Measurements from ENCODE around the gene PRKAG3. TPM values are rescaled to one million over a fixed set of nuclear protein-coding genes. Genes with fewer than 3 reads are reported as not detected.
"Not testable (repeated sequence)": the region's sequence is repeated elsewhere in the genome, so short reads cannot be mapped to it uniquely, and the experiment has no call there.

PRKAG3 gene
- total and polyA plus RNA-seq, 2 experiments from 2014 or later: not detected

GRCh38 chr2:218780046-218780445 is 51.6 kb downstream of the PRKAG3 start:
- no peaks in the 10 kb centered on the region for H3K36me3 ChIP-seq (ENCODE audit: low read depth)
- no peaks in the 10 kb centered on the region for H3K79me2 ChIP-seq (ENCODE audit: insufficient read depth)
- no peak for DNase-seq
- TF ChIP-seq EZH2 (IDR thresholded peaks at IDR 0.05; ENCODE audit: insufficient read depth, poor library complexity, severe bottlenecking) (no peak), EZH2phosphoT487 (IDR thresholded peaks at IDR 0.05; ENCODE audit: insufficient read depth, low read depth) (no peak)
- peaks cover 5% of the 10 kb centered on the region for H3K9me3 ChIP-seq (ENCODE audit: low read depth)
- WGBS, 2 experiments (ENCODE audit: low coverage in 1 of 2, low lambda C conversion rate in 2 of 2, missing lambda C conversion rate in 2 of 2): 93 to 97% methylated on average over 2 of the region's 2 CpGs
- H3K9me2 ChIP-seq (ENCODE audit: insufficient read depth): no peaks in the 10 kb centered on the region
- no peak overlapping the region for H3K4me3 ChIP-seq
- H3K4me2 ChIP-seq (ENCODE audit: unreplicated experiment): no peak overlapping the region
- H3K9ac ChIP-seq: no peak overlapping the region
- in situ Hi-C loops (cut with MboI): no loop called here
- H2AFZ ChIP-seq: no peak overlapping the region
- H4K20me1 ChIP-seq (ENCODE audit: insufficient read depth): no peaks in the 10 kb centered on the region
- no peak overlapping the region for H3K27ac ChIP-seq
- H3K27me3 ChIP-seq (replicated peaks; ENCODE audit: insufficient read depth): no peaks in the 10 kb centered on the region
- no peaks in the 10 kb centered on the region for H3F3A ChIP-seq (ENCODE audit: insufficient read depth)
- H3K4me1 ChIP-seq (ENCODE audit: insufficient read depth): no peaks in the 10 kb centered on the region

- no peaks in the 10 kb centered on the region for H3F3A ChIP-seq (ENCODE audit: insufficient read depth)
- no peaks in the 10 kb centered on the region for H3K9me2 ChIP-seq (ENCODE audit: insufficient read depth)
- H3K27ac ChIP-seq: no peak overlapping the region
- H3K79me2 ChIP-seq (ENCODE audit: insufficient read depth): no peaks in the 10 kb centered on the region
- H4K20me1 ChIP-seq (ENCODE audit: insufficient read depth): no peaks in the 10 kb centered on the region
- in situ Hi-C loops (cut with MboI): no loop called here
- H3K9me3 ChIP-seq (ENCODE audit: low read depth): peaks cover 5% of the 10 kb centered on the region
- 94% methylated on average over 9 of the region's 9 CpGs for WGBS, 2 experiments (ENCODE audit: low coverage in 1 of 2, low lambda C conversion rate in 2 of 2, missing lambda C conversion rate in 2 of 2)
- TF ChIP-seq EZH2phosphoT487 (IDR thresholded peaks at IDR 0.05; ENCODE audit: insufficient read depth, low read depth) (no peak), EZH2 (IDR thresholded peaks at IDR 0.05; ENCODE audit: insufficient read depth, poor library complexity, severe bottlenecking) (no peak)
- no peaks in the 10 kb centered on the region for H3K4me1 ChIP-seq (ENCODE audit: insufficient read depth)
- DNase-seq: no peak
- no peak overlapping the region for H3K4me2 ChIP-seq (ENCODE audit: unreplicated experiment)
- no peak overlapping the region for H3K9ac ChIP-seq
- no peak overlapping the region for H2AFZ ChIP-seq
- H3K4me3 ChIP-seq: no peak overlapping the region
- H3K27me3 ChIP-seq (replicated peaks; ENCODE audit: insufficient read depth): no peaks in the 10 kb centered on the region
- H3K36me3 ChIP-seq (ENCODE audit: low read depth): no peaks in the 10 kb centered on the region
Observed at GRCh38 chr2:218777276-218777990, 54.2 kb downstream of the PRKAG3 start.

- no peaks in the 10 kb centered on the region for H3K79me2 ChIP-seq (ENCODE audit: insufficient read depth)
- H3K4me2 ChIP-seq (ENCODE audit: unreplicated experiment): no peak overlapping the region
- peaks cover 5% of the 10 kb centered on the region for H3K9me3 ChIP-seq (ENCODE audit: low read depth)
- in situ Hi-C loops (cut with MboI): no loop called here
- no peak for TF ChIP-seq EZH2phosphoT487 (IDR thresholded peaks at IDR 0.05; ENCODE audit: insufficient read depth, low read depth)
- no peak for TF ChIP-seq EZH2 (IDR thresholded peaks at IDR 0.05; ENCODE audit: insufficient read depth, poor library complexity, severe bottlenecking)
- no peak overlapping the region for H3K4me3 ChIP-seq
- H3K27ac ChIP-seq: no peak overlapping the region
- no peak overlapping the region for H2AFZ ChIP-seq
- no peak overlapping the region for H3K9ac ChIP-seq
- no peaks in the 10 kb centered on the region for H4K20me1 ChIP-seq (ENCODE audit: insufficient read depth)
- no peaks in the 10 kb centered on the region for H3F3A ChIP-seq (ENCODE audit: insufficient read depth)
- H3K9me2 ChIP-seq (ENCODE audit: insufficient read depth): no peaks in the 10 kb centered on the region
- WGBS, 2 experiments (ENCODE audit: low coverage in 1 of 2, low lambda C conversion rate in 2 of 2, missing lambda C conversion rate in 2 of 2): 86 to 94% methylated on average over 1 of the region's 1 CpG
- no peaks in the 10 kb centered on the region for H3K4me1 ChIP-seq (ENCODE audit: insufficient read depth)
- H3K27me3 ChIP-seq (replicated peaks; ENCODE audit: insufficient read depth): no peaks in the 10 kb centered on the region
- no peaks in the 10 kb centered on the region for H3K36me3 ChIP-seq (ENCODE audit: low read depth)
- DNase-seq: no peak
Observed at GRCh38 chr2:218776488-218776887, 55.1 kb downstream of the PRKAG3 start.

- in situ Hi-C loops (cut with MboI): no loop called here
- H3K9ac ChIP-seq: no peak overlapping the region
- H3K9me3 ChIP-seq (ENCODE audit: low read depth): peaks cover 5% of the 10 kb centered on the region
- no peak for TF ChIP-seq EZH2phosphoT487 (IDR thresholded peaks at IDR 0.05; ENCODE audit: insufficient read depth, low read depth)
- no peak for TF ChIP-seq EZH2 (IDR thresholded peaks at IDR 0.05; ENCODE audit: insufficient read depth, poor library complexity, severe bottlenecking)
- H2AFZ ChIP-seq: no peak overlapping the region
- 97% methylated on average over 2 of the region's 2 CpGs for WGBS, 2 experiments (ENCODE audit: low coverage in 1 of 2, low lambda C conversion rate in 2 of 2, missing lambda C conversion rate in 2 of 2)
- H3K4me3 ChIP-seq: no peak overlapping the region
- no peaks in the 10 kb centered on the region for H3K27me3 ChIP-seq (replicated peaks; ENCODE audit: insufficient read depth)
- no peak for DNase-seq
- no peaks in the 10 kb centered on the region for H3K36me3 ChIP-seq (ENCODE audit: low read depth)
- no peaks in the 10 kb centered on the region for H3K9me2 ChIP-seq (ENCODE audit: insufficient read depth)
- H3K4me1 ChIP-seq (ENCODE audit: insufficient read depth): no peaks in the 10 kb centered on the region
- H3F3A ChIP-seq (ENCODE audit: insufficient read depth): no peaks in the 10 kb centered on the region
- H3K79me2 ChIP-seq (ENCODE audit: insufficient read depth): no peaks in the 10 kb centered on the region
- H3K27ac ChIP-seq: no peak overlapping the region
- no peak overlapping the region for H3K4me2 ChIP-seq (ENCODE audit: unreplicated experiment)
- H4K20me1 ChIP-seq (ENCODE audit: insufficient read depth): no peaks in the 10 kb centered on the region
Observed at GRCh38 chr2:218773881-218774280, 57.7 kb downstream of the PRKAG3 start.

- DNase-seq; in situ Hi-C loops (cut with MboI): not testable (repeated sequence)
- WGBS, 2 experiments (ENCODE audit: low coverage in 1 of 2, low lambda C conversion rate in 2 of 2, missing lambda C conversion rate in 2 of 2): 76 to 82% methylated on average over 5 of the region's 5 CpGs
Observed at GRCh38 chr2:218772759-218773158, 58.8 kb downstream of the PRKAG3 start.

More at GRCh38 chr2:218772759-218773158, 58.8 kb downstream of the PRKAG3 start:
- not testable (repeated sequence) for H3K9me3 ChIP-seq (ENCODE audit: low read depth); H3K9me2 ChIP-seq (ENCODE audit: insufficient read depth); H3K4me2 ChIP-seq (ENCODE audit: unreplicated experiment); H3F3A ChIP-seq (ENCODE audit: insufficient read depth); H2AFZ ChIP-seq; H3K9ac ChIP-seq; H3K27ac ChIP-seq; H3K4me1 ChIP-seq (ENCODE audit: insufficient read depth); H3K36me3 ChIP-seq (ENCODE audit: low read depth); H3K27me3 ChIP-seq (replicated peaks; ENCODE audit: insufficient read depth); H3K79me2 ChIP-seq (ENCODE audit: insufficient read depth); H4K20me1 ChIP-seq (ENCODE audit: insufficient read depth); H3K4me3 ChIP-seq

Small RNA genes within 50 kb of the gene (microRNA-seq; reads per million reads assigned to microRNA genes)
- gene MIR9500 (ENCODE audit: borderline number of aligned reads): not detected

Other genes with a start within 250 kb of the PRKAG3 start
- gene PLCD4, start 223.9 kb downstream of the PRKAG3 start, total RNA-seq (2014; rRNA removed; shearing (Covaris generic)): 0.51 and 1.3 TPM in 2 replicates
- 1.6 TPM in 2 replicates for gene PLCD4, start 223.9 kb downstream of the PRKAG3 start, polyA plus RNA-seq (2016; fragmentation: Nextera tagmentation; extraction: Ambion mirVana)
- gene ZNF142, start 172.2 kb downstream of the PRKAG3 start, total RNA-seq (2014; rRNA removed; shearing (Covaris generic)): 7.8 and 8.5 TPM in 2 replicates
- gene ZNF142, start 172.2 kb downstream of the PRKAG3 start, polyA plus RNA-seq (2016; fragmentation: Nextera tagmentation; extraction: Ambion mirVana): 6.6 and 11.5 TPM in 2 replicates
- gene BCS1L, start 172.1 kb downstream of the PRKAG3 start, total RNA-seq (2014; rRNA removed; shearing (Covaris generic)): 30.9 and 56.1 TPM in 2 replicates
- 39.9 and 44.2 TPM in 2 replicates for gene BCS1L, start 172.1 kb downstream of the PRKAG3 start, polyA plus RNA-seq (2016; fragmentation: Nextera tagmentation; extraction: Ambion mirVana)
- 31.7 and 37.4 TPM in 2 replicates for gene RNF25, start 159.8 kb downstream of the PRKAG3 start, total RNA-seq (2014; rRNA removed; shearing (Covaris generic))
- 37.8 and 41.1 TPM in 2 replicates for gene RNF25, start 159.8 kb downstream of the PRKAG3 start, polyA plus RNA-seq (2016; fragmentation: Nextera tagmentation; extraction: Ambion mirVana)
- 17.5 and 24.5 TPM in 2 replicates for gene STK36, start 159.7 kb downstream of the PRKAG3 start, total RNA-seq (2014; rRNA removed; shearing (Covaris generic))
- 19.2 and 22.2 TPM in 2 replicates for gene STK36, start 159.7 kb downstream of the PRKAG3 start, polyA plus RNA-seq (2016; fragmentation: Nextera tagmentation; extraction: Ambion mirVana)
- 5.5 and 9.1 TPM in 2 replicates for gene TTLL4, start 121.0 kb downstream of the PRKAG3 start, total RNA-seq (2014; rRNA removed; shearing (Covaris generic))
- gene TTLL4, start 121.0 kb downstream of the PRKAG3 start, polyA plus RNA-seq (2016; fragmentation: Nextera tagmentation; extraction: Ambion mirVana): 7.3 and 7.7 TPM in 2 replicates
- 3.9 and 4.1 TPM in 2 replicates for gene CYP27A1, start 49.7 kb downstream of the PRKAG3 start, total RNA-seq (2014; rRNA removed; shearing (Covaris generic))
- 2.9 and 3.7 TPM in 2 replicates for gene CYP27A1, start 49.7 kb downstream of the PRKAG3 start, polyA plus RNA-seq (2016; fragmentation: Nextera tagmentation; extraction: Ambion mirVana)
- gene WNT6, start 28.0 kb upstream of the PRKAG3 start, total RNA-seq (2014; rRNA removed; shearing (Covaris generic)): not detected in 2 replicates
- not detected in 2 replicates for gene WNT6, start 28.0 kb upstream of the PRKAG3 start, polyA plus RNA-seq (2016; fragmentation: Nextera tagmentation; extraction: Ambion mirVana)
- not detected in 2 replicates for gene WNT10A, start 49.0 kb upstream of the PRKAG3 start, total RNA-seq (2014; rRNA removed; shearing (Covaris generic))
- gene WNT10A, start 49.0 kb upstream of the PRKAG3 start, polyA plus RNA-seq (2016; fragmentation: Nextera tagmentation; extraction: Ambion mirVana): not detected in 2 replicates
- gene CDK5R2, start 127.9 kb upstream of the PRKAG3 start, total RNA-seq (2014; rRNA removed; shearing (Covaris generic)): not detected in 2 replicates
- gene CDK5R2, start 127.9 kb upstream of the PRKAG3 start, polyA plus RNA-seq (2016; fragmentation: Nextera tagmentation; extraction: Ambion mirVana): not detected in 2 replicates
- not detected in 2 replicates for gene FEV, start 153.4 kb upstream of the PRKAG3 start, total RNA-seq (2014; rRNA removed; shearing (Covaris generic))
- gene FEV, start 153.4 kb upstream of the PRKAG3 start, polyA plus RNA-seq (2016; fragmentation: Nextera tagmentation; extraction: Ambion mirVana): not detected in 2 replicates
- gene CRYBA2, start 161.6 kb upstream of the PRKAG3 start, total RNA-seq (2014; rRNA removed; shearing (Covaris generic)): not detected in 2 replicates
- not detected in 2 replicates for gene CRYBA2, start 161.6 kb upstream of the PRKAG3 start, polyA plus RNA-seq (2016; fragmentation: Nextera tagmentation; extraction: Ambion mirVana)
- not detected in 2 replicates for gene CFAP65, start 209.7 kb upstream of the PRKAG3 start, total RNA-seq (2014; rRNA removed; shearing (Covaris generic))
- gene CFAP65, start 209.7 kb upstream of the PRKAG3 start, polyA plus RNA-seq (2016; fragmentation: Nextera tagmentation; extraction: Ambion mirVana): 0.08 TPM in 1 of 2 replicates, not detected in the other
- gene IHH, start 229.1 kb upstream of the PRKAG3 start, total RNA-seq (2014; rRNA removed; shearing (Covaris generic)): not detected in 2 replicates
- not detected in 2 replicates for gene IHH, start 229.1 kb upstream of the PRKAG3 start, polyA plus RNA-seq (2016; fragmentation: Nextera tagmentation; extraction: Ambion mirVana)